MM.1S (cell line): Measurements from ENCODE around the gene DGKI.

Experiments
- DNase-seq: peaks from one replicate; pipeline ENCODE4 v3.0.0-alpha.2; 2015
- H2AFZ ChIP-seq: fragments of 300-600 bp; sonication (generic); 2 replicates; pipeline ENCODE4 v1.6.0; 2016; ENCODE audit warnings: antibody characterized with exemption, low read length
- H3F3A ChIP-seq: fragments of 300-600 bp; sonication (generic); 2 replicates; pipeline ENCODE4 v1.6.1; 2016; ENCODE audit warnings: mild to moderate bottlenecking, antibody characterized with exemption, low read length, moderate library complexity, mixed read lengths; ENCODE audit not compliant: insufficient read depth
- H3K27ac ChIP-seq: fragments of 300-600 bp; sonication (generic); 2 replicates; pipeline ENCODE4 v1.5.1; 2016; ENCODE audit warnings: mild to moderate bottlenecking, low read length
- H3K27me3 ChIP-seq: fragments of 300-600 bp; sonication (generic); replicated peaks from 2 replicates; pipeline ENCODE4 v1.6.0; 2016; ENCODE audit warnings: low read length; ENCODE audit not compliant: insufficient read depth
- H3K36me3 ChIP-seq: fragments of 300-600 bp; sonication (generic); replicated peaks from 2 replicates; pipeline ENCODE4 v1.6.1; 2016; ENCODE audit warnings: mild to moderate bottlenecking, low read length, mixed read lengths; ENCODE audit not compliant: insufficient read depth
- H3K4me1 ChIP-seq: fragments of 300-600 bp; sonication (generic); 2 replicates; pipeline ENCODE4 v1.6.1; 2016; ENCODE audit warnings: low read length, mixed read lengths
- H3K4me2 ChIP-seq: fragments of 300-600 bp; sonication (generic); 2 replicates; pipeline ENCODE4 v1.6.0; 2016; ENCODE audit warnings: low read depth, low read length
- H3K4me3 ChIP-seq: fragments of 300-600 bp; sonication (generic); 2 replicates; pipeline ENCODE4 v1.5.1; 2016; ENCODE audit warnings: low read length, mixed read lengths
- H3K79me2 ChIP-seq: fragments of 300-600 bp; sonication (generic); 2 replicates; pipeline ENCODE4 v1.6.1; 2016; ENCODE audit warnings: mixed run types, low read length, mixed read lengths
- H3K9ac ChIP-seq: fragments of 300-600 bp; sonication (generic); 2 replicates; pipeline ENCODE4 v1.6.1; 2016; ENCODE audit warnings: low read length, mixed read lengths
- H3K9me2 ChIP-seq: fragments of 300-600 bp; sonication (generic); replicated peaks from 2 replicates; pipeline ENCODE4 v1.6.1; 2016; ENCODE audit warnings: mild to moderate bottlenecking, low read length, mixed read lengths; ENCODE audit not compliant: insufficient read depth
- H3K9me3 ChIP-seq: fragments of 300-600 bp; sonication (generic); replicated peaks from 2 replicates; pipeline ENCODE4 v1.6.1; 2016; ENCODE audit warnings: mild to moderate bottlenecking, low read length, mixed read lengths; ENCODE audit not compliant: insufficient read depth
- H4K20me1 ChIP-seq: fragments of 300-600 bp; sonication (generic); 2 replicates; pipeline ENCODE4 v1.6.1; 2016; ENCODE audit warnings: mild to moderate bottlenecking, low read length, moderate library complexity, mixed read lengths; ENCODE audit not compliant: insufficient read depth
- EZH2 ChIP-seq: fragments of 300-600 bp; sonication (generic); optimal IDR thresholded peaks from 2 replicates; pipeline ENCODE3; 2017; ENCODE audit warnings: low read depth, mild to moderate bottlenecking, antibody characterized with exemption, low read length, mixed read lengths
- EZH2phosphoT487 ChIP-seq: fragments of 300-600 bp; sonication (generic); IDR thresholded peaks from 2 replicates; pipeline ENCODE4 v1.6.1; 2018; ENCODE audit warnings: antibody characterized with exemption, low read length
- TF ChIP-seq, protein P1 (sequence below): fragments of 300-600 bp; sonication (generic); IDR thresholded peaks from 2 replicates; pipeline ENCODE4 v1.5.1; 2016; ENCODE audit warnings: antibody characterized with exemption, low read length, mixed read lengths

DGKI gene

DNA sequence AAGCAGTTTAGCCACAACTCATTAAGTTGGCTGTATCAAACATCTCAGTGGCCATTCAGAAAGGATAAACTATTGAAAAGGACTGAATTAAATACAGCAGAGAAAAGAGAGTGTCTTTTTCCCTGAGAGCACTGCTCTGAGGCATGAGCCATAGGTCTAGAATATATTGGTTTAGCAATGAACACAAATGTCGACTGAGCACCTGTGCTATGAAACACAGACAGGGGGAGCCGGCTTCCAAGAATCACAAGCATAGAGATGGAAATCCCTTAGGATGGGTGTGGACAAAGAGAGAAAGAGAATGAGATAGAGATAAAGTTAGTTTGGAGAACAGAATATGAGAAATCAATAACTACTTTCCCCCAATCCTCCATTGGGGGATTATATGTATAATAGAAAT, 54.8 kb downstream of the DGKI start:
- no peaks in the 10 kb centered on the region for H3K27me3 ChIP-seq
- no peaks in the 10 kb centered on the region for H3K4me1 ChIP-seq
- no peaks in the 10 kb centered on the region for H3K79me2 ChIP-seq
- no peaks in the 10 kb centered on the region for H3F3A ChIP-seq
- no peaks in the 10 kb centered on the region for H3K9me2 ChIP-seq
- H3K9me3 ChIP-seq = no peaks in the 10 kb centered on the region
- DNase-seq = no peak
- no peak overlapping the region for H3K4me2 ChIP-seq
- H3K4me3 ChIP-seq = no peak overlapping the region
- no peak overlapping the region for H2AFZ ChIP-seq
- H4K20me1 ChIP-seq = no peaks in the 10 kb centered on the region
- H3K27ac ChIP-seq = no peak overlapping the region
- H3K36me3 ChIP-seq = no peaks in the 10 kb centered on the region
- TF ChIP-seq, protein P1, sequence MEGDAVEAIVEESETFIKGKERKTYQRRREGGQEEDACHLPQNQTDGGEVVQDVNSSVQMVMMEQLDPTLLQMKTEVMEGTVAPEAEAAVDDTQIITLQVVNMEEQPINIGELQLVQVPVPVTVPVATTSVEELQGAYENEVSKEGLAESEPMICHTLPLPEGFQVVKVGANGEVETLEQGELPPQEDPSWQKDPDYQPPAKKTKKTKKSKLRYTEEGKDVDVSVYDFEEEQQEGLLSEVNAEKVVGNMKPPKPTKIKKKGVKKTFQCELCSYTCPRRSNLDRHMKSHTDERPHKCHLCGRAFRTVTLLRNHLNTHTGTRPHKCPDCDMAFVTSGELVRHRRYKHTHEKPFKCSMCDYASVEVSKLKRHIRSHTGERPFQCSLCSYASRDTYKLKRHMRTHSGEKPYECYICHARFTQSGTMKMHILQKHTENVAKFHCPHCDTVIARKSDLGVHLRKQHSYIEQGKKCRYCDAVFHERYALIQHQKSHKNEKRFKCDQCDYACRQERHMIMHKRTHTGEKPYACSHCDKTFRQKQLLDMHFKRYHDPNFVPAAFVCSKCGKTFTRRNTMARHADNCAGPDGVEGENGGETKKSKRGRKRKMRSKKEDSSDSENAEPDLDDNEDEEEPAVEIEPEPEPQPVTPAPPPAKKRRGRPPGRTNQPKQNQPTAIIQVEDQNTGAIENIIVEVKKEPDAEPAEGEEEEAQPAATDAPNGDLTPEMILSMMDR = no peak
- TF ChIP-seq EZH2 (no peak), EZH2phosphoT487 (no peak)
- H3K9ac ChIP-seq = no peak overlapping the region

DNA sequence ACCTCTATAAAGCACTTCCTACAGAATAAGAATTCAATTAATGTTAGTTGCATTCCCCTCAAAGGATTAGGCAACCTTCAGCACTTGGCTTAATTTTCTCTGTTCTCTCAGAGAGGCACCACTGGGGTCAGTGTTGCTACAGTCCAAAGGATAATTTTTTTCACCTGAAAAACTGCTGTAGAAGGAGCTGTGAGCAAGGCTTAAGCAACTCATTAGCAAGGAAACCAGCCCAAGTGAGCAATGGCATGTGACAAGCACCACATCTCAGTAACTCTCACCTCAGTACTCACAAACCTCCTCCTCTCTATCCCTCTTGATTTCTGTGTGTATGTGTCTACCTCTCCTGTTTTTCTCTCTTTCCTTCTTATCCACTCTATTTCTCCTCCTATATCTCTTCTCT, 55.9 kb downstream of the DGKI start:
- Histone ChIP-seq H3K9me2 (no peaks in the 10 kb centered on the region), H3F3A (no peaks in the 10 kb centered on the region), H3K4me1 (no peaks in the 10 kb centered on the region), H4K20me1 (no peaks in the 10 kb centered on the region), H3K36me3 (no peaks in the 10 kb centered on the region), H3K9ac (no peak overlapping the region), H3K27me3 (no peaks in the 10 kb centered on the region), H3K27ac (no peak overlapping the region), H3K9me3 (no peaks in the 10 kb centered on the region), H2AFZ (no peak overlapping the region), H3K4me3 (no peak overlapping the region), H3K4me2 (no peak overlapping the region), H3K79me2 (no peaks in the 10 kb centered on the region)
- no peak for DNase-seq
- no peak for TF ChIP-seq EZH2
- no peak for TF ChIP-seq EZH2phosphoT487
- TF ChIP-seq, protein P1 = no peak

DNA sequence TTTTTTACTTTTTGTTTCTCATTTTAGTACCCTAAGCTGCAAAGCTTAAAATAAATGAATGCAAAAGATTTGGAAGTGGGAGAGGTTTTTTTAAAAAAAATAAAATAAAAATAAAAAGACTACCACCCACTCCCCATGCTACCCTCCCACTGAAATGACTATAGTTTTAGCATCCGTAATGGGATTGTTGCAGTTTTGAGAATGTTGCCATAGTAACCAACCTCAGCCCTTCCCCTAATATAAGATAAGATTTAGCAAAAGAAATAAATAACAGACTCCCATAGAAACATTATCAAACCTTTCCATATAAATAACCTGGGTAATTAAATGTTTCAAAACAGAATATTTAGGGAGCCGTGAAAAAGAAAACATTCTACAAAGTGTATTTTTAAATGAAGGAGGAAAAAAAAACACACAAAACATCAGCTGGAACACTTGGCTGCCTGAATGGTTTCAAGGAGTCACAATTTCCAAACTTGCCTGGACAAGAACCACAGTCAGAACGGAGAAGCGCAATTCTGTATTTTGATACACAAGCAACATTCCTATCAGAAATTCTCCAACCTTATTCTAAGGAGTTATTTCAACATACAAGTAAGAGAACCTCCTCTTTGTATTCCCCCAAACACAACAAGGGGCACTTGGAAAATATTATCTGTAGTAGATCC, 57.4 kb downstream of the DGKI start:
- no peak overlapping the region for H3K9ac ChIP-seq
- H4K20me1 ChIP-seq = no peaks in the 10 kb centered on the region
- H2AFZ ChIP-seq = no peak overlapping the region
- H3K4me1 ChIP-seq = no peaks in the 10 kb centered on the region
- no peak overlapping the region for H3K4me3 ChIP-seq
- no peaks in the 10 kb centered on the region for H3K79me2 ChIP-seq
- TF ChIP-seq EZH2 = no peak
- no peak for TF ChIP-seq EZH2phosphoT487
- TF ChIP-seq, protein P1 = no peak
- DNase-seq = no peak
- H3K4me2 ChIP-seq = no peak overlapping the region
- no peaks in the 10 kb centered on the region for H3K36me3 ChIP-seq
- no peaks in the 10 kb centered on the region for H3K9me3 ChIP-seq
- no peaks in the 10 kb centered on the region for H3K9me2 ChIP-seq
- H3K27ac ChIP-seq = no peak overlapping the region
- no peaks in the 10 kb centered on the region for H3F3A ChIP-seq
- no peaks in the 10 kb centered on the region for H3K27me3 ChIP-seq
